Right lobe of liver (tissue), 4 donors: Measurements from ENCODE around the gene KLF1.
"Not testable (repeated sequence)": the region's sequence is repeated elsewhere in the genome, so short reads cannot be mapped to it uniquely, and the experiment has no call there.

ENCODE experiments used
- POLR2A ChIP-seq: fragments of 450-650 bp; IDR thresholded peaks from one replicate; pipeline ENCODE4 v1.6.1; 2017; ENCODE audit warnings: antibody characterized with exemption, mild to moderate bottlenecking
- TF ChIP-seq, protein P1 (sequence below), 4 donors: fragments of 200-600 bp in 3 of 4; fragments of 450-650 bp in 1 of 4; IDR thresholded peaks; one replicate each; pipeline versions ENCODE4 v1.5.1 to v1.8.0; 2016 to 2022; ENCODE audit warnings: antibody characterized with exemption in 4 of 4, mild to moderate bottlenecking in 2 of 4
- donor health status: DM: no; HTN: no; CAD: no.
- donor health status: DM: no; HTN: no; CAD: no.
- donor health status: DM: no; HTN: yes; CAD: no.

DNA sequence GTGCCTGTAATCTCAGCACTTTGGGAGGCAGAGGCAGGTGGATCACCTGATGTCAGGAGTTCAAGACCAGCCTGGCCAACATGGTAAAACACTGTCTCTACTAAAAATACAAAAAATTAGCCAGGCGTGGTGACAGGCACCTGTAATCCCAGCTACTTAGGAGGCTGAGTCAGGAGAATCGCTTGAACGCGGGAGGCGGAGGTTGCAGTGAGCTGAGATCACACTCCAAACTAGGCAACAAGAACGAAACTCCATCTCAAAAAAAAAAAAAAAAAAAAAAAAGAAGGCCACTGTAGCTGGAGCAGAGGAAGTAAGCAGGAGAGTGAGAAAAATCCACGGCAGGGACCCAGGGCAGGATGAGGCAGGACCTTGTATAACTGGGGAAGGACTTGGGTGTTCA lies 40.4 kb downstream of the KLF1 start:
- not testable (repeated sequence) for TF ChIP-seq POLR2A
- TF ChIP-seq, protein P1, sequence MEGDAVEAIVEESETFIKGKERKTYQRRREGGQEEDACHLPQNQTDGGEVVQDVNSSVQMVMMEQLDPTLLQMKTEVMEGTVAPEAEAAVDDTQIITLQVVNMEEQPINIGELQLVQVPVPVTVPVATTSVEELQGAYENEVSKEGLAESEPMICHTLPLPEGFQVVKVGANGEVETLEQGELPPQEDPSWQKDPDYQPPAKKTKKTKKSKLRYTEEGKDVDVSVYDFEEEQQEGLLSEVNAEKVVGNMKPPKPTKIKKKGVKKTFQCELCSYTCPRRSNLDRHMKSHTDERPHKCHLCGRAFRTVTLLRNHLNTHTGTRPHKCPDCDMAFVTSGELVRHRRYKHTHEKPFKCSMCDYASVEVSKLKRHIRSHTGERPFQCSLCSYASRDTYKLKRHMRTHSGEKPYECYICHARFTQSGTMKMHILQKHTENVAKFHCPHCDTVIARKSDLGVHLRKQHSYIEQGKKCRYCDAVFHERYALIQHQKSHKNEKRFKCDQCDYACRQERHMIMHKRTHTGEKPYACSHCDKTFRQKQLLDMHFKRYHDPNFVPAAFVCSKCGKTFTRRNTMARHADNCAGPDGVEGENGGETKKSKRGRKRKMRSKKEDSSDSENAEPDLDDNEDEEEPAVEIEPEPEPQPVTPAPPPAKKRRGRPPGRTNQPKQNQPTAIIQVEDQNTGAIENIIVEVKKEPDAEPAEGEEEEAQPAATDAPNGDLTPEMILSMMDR (IDR thresholded peaks at IDR 0.05) = not testable (repeated sequence)
